Stimulated activated CD8-positive, alpha-beta memory T cell treated with anti-CD3 and anti-CD28 coated beads, Interleukin-15, amount 100 ng/mL, for 4 hours (primary cell): ENCODE data around the gene MYO1D.
A peak's percentile ranks its signal among the peaks of the same experiment; 100 is the strongest.

ENCODE experiments used
- DNase-seq, 2 donors: peaks; one replicate each; pipeline ENCODE4 v3.0.0-alpha.2; 2020; ENCODE audit warnings: low read depth in 2 of 2

The MYO1D gene

DNA sequence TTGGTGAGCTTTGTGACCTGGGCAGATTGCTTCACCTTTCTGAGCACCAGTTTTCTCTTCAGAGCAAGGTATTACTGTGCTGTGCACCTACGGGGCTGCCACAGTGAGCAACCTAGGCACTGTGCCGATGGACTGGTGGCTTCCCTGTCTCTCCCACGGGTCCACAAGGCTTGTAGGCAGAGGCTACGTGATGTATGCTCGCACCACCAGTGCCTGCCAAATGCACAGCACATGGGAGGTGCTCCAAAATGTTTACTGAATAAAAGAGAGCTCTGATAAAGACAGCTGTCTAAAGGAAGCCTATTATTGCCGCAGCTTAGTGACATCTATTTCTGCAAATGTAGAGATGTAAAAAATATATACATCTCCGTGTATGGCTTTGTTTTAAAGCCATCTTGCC, 251.0 kb downstream of the MYO1D start:
- DNase-seq: no peak

- DNase-seq: no peak
Observed at GRCh38 chr17:32623196-32623595, 253.7 kb downstream of the MYO1D start.

DNA sequence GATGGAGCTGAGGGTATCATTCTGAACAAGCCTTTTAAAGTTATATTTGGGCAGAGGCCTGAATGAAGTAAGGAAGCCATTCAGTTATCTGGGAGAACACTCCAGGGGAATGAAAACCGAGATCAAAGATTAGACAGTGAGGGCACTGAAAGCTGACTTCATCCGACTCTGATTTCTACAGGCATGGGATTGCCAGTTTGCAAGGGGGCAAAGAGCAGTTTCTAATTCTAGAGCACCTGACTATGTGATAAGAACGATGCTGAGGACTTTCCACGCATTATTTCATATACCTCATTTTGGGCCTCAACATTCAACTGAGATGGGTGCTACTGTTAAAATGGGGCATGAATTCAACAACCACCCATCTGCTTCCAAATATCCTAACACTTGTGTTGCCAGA, 254.4 kb downstream of the MYO1D start:
- no peak for DNase-seq

- DNase-seq: no peak
Observed at GRCh38 chr17:32621612-32622312, 255.2 kb downstream of the MYO1D start.

DNA sequence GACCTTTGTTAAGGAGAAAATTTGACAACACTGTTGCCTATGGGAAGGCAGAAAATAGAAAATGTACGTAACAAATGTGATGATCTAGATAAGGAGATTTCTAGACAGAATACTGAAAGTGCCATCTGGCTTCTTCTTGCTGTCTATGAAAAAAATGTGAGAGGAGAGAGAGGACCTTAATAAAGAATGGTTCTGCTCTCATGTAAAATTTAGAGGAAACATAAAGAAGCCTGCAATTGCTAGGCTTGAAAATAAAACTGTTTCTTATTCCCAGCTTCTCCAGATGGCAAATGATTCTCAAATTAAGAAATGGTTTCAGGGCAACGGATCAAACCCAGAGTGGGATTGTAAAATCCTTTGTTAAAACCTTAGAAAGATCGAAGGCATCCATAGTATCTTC, 261.6 kb downstream of the MYO1D start:
- DNase-seq: no peak

GRCh38 chr17:32610943-32611342, 266.0 kb downstream of the MYO1D start:
- no peak for DNase-seq

DNA sequence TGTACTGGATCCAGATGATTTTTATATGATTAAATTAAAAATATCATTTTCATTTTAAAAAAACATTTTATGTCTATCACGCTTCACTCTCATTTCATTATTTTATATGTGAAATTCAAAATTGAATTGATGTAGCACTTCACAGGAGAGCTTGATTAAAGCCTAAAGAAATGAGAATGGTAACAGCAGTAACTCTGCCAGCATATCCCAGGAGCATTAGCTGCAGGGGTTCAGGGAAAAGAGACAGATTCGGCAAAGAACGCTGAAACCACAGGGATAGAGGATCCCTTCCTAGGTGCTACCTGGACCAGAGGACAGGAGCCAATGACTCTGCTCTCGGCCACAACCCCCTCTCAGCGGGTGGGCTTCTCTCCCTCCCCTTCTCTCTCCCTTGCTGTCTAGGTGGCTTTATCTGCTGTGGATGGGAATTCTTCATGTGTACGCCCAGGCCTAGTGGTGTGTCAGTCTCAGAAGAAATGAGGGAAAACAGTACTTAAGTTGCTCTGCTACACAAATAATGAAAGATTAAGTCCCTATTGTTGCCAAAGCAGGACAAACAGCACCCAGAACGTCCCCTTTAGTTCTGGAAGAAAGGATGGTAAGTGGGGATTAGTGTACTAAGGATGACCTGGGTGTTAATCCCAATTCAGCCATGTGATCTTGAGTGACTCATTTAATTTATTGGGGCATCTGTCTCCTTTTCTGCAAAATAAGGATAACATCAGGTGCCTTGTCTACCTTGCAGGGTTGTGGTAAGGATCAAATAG, 266.9 kb downstream of the MYO1D start:
- no peak for DNase-seq

DNA sequence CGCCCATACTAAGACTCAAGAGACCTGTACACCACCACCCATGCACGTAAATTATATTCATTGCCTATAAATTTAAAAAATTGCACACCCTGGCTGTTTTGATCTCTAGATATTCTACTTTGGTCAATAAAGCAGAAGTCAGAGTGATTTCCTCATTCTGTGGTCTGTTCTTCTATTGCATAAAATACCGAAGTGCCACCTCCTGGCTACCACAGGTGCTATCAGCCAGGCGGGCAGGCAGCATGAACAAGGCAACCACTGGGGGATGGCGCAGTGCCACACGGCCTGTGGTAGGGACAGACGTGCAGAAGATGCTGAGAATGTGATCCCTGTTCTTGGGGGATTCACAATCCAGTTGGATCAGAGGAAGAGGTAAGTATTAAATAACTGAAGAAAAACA, 267.8 kb downstream of the MYO1D start:
- peak; percentile 25 to 36 for DNase-seq

DNA sequence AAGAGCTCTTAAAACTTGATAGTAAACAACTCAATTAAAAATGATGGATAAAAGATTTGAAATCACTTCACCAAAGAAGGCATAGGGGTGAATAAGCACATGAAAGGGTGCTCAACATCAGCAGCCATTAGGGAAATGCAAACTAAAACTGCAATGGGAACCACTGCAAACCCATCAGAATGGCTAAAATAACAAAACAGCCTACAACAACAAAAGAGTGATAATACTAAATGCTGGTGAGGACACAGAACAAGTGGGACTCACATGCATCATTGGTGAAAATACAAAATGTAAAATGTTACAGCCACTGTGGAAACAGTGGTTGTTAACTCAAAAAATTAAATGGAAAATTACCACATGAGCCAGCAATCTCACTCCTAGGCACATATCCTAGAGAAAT, 268.7 kb downstream of the MYO1D start:
- no peak for DNase-seq

GRCh38 chr17:32604966-32605365, 272.0 kb downstream of the MYO1D start:
- no peak for DNase-seq

DNA sequence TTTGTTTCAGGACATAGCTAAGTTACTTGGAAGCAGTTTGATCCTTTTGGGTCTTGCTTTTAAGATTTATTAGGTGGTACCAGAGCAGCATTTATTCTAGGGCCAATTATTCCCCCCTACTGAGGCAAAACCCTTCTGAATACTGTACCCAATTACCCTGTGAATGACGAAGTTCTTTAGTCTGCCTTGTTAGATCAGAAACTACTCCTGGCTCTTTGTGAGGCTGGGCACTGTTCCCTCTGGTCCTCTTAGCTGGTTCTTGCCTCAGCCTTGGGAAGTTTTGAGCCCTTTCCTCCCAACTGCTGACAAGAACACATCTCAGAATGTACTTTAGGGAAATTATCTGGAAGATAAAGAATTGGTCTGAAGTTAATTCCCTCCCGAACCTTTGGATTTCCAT, 274.5 kb downstream of the MYO1D start:
- DNase-seq: no peak

- DNase-seq: no peak
Observed at GRCh38 chr17:32601866-32602265, 275.1 kb downstream of the MYO1D start.

- DNase-seq: no peak
Observed at GRCh38 chr17:32596628-32597027, 280.3 kb downstream of the MYO1D start.

- DNase-seq: no peak
Observed at GRCh38 chr17:32596206-32596605, 280.7 kb downstream of the MYO1D start.

GRCh38 chr17:32593003-32593402, 283.9 kb downstream of the MYO1D start:
- no peak for DNase-seq

GRCh38 chr17:32591405-32591804, 285.5 kb downstream of the MYO1D start:
- no peak for DNase-seq

DNA sequence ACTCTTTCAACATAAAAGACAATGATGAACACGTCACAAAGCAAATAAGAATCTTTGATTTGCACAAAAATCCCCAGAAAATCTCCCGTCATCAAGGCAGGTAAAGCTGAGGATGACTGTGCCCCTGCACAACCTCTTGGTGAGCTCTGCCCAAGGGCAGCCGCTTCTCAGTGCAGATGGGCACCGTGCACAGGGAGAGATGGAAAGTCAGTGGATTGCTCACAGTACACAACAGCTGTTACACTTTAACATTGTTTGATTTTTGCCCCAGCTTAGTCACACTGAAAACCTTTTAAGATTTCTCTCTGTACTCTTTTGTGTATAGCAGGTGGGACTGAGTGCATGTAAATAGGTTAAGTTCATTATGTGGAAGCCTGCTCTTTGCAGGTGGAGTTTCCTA, 285.9 kb downstream of the MYO1D start:
- DNase-seq: no peak

DNA sequence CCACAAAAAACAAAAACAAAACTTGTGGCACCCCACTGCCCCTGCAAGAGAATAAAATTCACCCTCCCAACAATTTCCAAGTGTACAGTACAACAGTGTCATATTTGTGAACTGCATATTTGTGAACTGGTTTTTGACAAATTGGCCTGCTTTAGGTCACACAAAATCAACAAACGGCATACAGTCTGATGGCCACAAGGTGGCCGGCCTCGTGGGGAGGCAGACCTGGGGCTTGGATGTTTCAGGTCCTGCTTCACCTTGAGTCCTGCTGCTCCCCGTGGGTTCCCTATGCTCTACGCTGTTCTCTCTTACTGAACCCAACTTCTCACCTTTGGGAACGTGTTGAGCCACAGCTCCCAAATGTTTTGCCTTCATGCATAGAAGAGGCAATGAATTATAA, 287.9 kb downstream of the MYO1D start:
- DNase-seq: no peak

GRCh38 chr17:32588135-32588534, 288.8 kb downstream of the MYO1D start:
- DNase-seq: no peak

GRCh38 chr17:32586666-32587065, 290.3 kb downstream of the MYO1D start:
- DNase-seq: no peak

- no peak for DNase-seq
Observed at GRCh38 chr17:32584792-32585191, 292.1 kb downstream of the MYO1D start.

DNA sequence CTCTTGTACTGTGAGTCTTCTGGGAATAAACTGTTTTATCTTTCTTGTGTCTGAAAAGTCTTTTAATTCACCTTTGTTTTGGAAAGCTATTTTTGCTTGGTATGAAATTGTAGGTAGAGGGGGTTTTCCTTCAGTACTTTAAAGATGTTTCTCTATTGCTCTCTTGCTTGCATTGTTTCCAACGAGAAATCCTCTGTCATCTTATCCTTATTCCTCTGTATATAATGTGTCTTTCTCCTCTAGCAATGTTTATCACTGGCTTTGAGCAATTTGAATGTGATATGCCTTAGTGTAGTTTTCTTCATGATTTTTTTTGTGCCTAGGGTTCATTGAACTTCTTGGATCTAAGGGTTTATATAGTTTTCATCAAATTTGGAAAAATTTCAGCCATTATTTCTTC, 293.9 kb downstream of the MYO1D start:
- DNase-seq: no peak

DNA sequence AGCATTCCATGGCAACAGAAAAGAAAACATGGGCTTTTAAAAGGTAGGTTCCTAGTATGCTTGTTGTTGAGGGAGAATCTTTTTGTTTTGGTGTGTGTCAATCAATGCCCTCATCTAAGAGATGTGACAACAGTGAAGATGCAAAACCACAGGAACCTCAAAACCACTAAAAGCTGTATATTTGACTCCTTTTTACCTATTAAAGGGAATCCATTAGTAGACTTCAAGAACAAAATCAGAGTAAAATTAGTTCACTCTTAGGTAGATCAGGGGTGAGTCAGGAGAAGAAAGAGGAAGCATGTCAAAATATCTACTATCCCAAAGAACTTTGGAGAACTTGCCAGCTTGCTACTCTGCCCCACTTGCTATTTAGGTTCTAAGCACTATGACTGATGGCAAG, 301.1 kb downstream of the MYO1D start:
- no peak for DNase-seq

DNA sequence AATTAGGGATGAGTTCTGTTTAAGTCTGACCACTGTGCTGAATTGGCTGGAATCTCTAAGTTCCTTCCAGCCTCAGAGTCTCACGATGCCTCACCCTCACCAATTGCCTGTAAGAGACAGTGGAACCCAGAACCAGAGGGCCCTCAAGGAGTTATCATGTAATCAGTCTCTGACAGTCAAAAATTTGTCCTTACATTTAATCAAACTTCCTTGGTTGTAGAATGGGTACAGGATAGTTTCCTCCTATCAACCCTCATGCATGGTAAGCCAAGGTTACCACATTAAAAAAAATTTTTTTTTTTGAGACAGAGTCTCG, 306.9 kb downstream of the MYO1D start:
- DNase-seq: no peak
